ENCODE data around the gene GOLT1A.

GOLT1A gene

DNA sequence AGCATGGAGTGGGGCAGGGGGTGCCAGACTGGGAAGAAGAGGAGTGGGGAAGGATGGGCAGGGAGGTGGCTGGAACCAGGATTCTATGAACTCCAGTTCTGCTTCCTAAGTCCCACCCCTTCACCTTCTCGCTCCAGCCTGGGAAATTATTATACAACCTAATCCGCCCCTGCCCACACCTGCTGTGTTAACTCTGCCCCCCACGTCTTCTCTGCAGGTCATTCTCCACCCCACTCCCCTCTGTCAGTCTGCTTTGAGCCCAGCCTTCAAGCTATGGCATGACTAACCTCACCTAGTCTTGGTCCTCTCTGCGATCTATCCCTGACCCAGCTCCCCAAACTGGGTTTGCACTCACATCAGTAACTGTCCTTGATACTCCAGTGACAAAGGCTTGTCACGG is 46.0 kb upstream of the GOLT1A start:
- TF ChIP-seq, protein P1, sequence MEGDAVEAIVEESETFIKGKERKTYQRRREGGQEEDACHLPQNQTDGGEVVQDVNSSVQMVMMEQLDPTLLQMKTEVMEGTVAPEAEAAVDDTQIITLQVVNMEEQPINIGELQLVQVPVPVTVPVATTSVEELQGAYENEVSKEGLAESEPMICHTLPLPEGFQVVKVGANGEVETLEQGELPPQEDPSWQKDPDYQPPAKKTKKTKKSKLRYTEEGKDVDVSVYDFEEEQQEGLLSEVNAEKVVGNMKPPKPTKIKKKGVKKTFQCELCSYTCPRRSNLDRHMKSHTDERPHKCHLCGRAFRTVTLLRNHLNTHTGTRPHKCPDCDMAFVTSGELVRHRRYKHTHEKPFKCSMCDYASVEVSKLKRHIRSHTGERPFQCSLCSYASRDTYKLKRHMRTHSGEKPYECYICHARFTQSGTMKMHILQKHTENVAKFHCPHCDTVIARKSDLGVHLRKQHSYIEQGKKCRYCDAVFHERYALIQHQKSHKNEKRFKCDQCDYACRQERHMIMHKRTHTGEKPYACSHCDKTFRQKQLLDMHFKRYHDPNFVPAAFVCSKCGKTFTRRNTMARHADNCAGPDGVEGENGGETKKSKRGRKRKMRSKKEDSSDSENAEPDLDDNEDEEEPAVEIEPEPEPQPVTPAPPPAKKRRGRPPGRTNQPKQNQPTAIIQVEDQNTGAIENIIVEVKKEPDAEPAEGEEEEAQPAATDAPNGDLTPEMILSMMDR (conservative IDR thresholded peaks at IDR 0.05): no peak
- H3K27ac ChIP-seq: no peak overlapping the region

DNA sequence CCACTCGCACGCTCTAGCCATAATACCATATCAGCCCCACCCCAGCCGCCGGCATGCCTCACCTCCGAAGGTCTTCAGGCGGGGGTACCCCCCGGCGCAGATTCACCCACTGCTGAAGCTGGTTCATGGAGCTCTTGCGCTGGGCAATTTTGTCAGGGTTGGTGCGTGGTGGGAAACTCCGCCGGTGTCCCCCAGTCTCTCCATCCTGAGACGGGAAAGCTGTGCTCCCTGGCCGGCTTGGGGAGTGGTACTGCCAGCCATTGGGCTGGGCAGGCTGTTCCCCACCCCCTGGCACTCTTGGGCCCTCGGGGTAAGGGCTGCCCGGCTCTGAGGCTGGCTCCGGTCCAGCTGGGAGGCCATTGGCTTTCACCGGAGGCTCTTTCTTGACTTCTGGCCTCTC is 45.4 kb upstream of the GOLT1A start:
- no peak overlapping the region; the same call in 1 of the 2 replicates for H3K27ac ChIP-seq
- TF ChIP-seq, protein P1 (conservative IDR thresholded peaks at IDR 0.05): no peak

DNA sequence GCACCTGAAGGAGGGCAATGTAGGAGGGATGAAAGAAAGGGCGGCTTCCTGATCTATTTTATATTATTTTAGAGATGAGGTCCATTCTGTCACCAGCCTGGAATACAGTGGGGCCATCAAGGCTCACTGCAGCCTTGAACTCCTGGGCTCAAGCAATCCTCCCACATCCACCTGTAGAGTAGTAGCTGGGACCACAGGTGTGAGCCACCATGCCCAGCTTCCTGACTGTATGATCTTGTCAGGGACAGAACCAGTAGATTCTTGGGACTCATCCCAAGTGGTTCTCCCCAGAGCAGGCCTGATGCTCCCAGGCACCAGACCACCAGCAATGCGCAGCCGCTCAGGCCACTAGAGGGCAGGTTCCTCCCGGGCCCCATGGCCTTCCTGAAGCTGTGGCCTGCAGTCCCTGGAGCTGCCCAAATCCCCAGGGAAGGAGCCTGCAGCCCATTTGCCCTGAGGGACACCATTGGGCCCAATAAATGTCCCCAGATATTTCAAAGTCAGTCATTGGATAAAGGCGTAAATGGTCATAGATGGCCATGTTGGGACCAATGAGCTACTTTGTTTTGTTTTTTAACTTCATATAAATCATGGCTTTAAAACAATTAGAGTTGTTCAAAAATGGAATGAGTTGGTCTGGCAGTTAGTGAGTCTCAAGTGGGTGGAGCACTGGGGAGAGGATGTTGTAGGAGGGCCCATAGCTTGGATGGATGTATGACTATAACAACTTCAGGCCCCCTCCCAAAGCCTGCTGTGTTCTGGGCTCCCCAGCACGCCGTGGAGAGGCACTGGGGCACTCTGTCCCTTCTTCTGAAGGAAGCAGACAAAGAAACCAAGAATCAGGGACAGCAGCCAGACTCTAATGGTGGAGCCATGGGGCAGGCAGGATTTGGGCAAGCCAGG is 44.7 kb upstream of the GOLT1A start:
- H3K27ac ChIP-seq: peak overlapping the region; percentile 40; the same call in 1 of the 2 replicates
- TF ChIP-seq, protein P1 (conservative IDR thresholded peaks at IDR 0.05): peak; percentile 57

DNA sequence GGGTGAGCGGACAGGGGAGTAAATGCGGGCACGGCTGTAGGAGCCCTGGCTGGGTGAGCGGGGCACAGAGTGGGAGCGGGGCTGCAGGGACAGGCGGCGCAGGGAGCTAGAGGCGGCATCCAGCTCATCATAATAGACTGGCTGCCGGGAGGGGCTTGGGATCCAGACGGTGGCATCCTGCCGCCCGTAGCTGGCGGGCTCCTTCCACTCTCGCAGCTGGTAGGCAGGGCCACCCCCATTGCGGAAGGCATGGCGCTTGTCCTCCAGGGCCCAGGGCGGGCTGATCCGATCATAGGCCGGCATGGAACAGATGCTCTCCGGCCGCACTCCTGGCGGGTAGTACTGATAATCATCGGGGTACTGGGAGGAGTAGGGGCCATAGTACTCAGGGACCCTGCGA is 43.7 kb upstream of the GOLT1A start:
- H3K27ac ChIP-seq: peak overlapping the region; percentile 40; the same call in 1 of the 2 replicates
- TF ChIP-seq, protein P1 (conservative IDR thresholded peaks at IDR 0.05): no peak

DNA sequence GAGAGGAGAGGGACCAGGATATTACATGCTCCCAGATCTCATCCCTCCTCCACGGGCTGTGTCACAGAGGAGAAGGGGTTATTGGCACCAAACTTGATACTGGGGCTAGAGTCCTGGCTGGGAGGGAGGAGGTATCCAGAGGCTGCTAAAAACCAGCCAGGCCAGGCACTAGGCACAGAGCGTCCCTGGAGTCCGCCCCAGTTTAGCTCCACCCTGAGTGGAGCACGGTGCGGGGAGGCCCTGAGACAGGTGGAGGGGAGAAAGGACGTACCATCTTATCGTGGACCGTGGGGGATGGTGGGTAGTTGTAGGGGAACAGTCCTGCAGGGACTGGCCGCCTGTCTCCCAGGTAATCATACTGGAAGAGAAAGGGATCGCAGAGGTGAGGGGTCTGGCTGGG is 42.7 kb upstream of the GOLT1A start:
- peak overlapping the region; percentile 45; the same call in 1 of the 2 replicates for H3K27ac ChIP-seq
- TF ChIP-seq, protein P1 (conservative IDR thresholded peaks at IDR 0.05): no peak

DNA sequence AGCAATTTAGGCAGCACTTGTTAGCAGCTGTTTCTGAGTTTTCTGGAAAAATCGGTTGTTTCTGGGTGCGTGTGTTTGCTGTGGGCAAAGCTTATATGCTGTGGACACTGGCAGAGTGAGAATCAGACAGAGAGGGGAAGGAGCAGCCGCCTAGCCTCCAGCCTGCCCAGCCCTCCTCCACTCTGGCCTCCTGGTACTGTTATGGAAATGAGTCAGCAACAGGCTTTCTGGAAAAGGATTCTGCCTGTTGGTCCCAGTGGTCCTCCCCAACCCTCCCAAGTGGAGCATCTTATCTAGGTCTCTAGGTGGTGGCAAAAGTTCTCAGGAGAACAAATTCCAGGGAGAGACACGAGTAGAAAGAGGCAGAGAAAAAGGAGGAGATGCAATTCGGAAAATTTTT is 42.2 kb upstream of the GOLT1A start:
- H3K27ac ChIP-seq: peak overlapping the region; percentile 45
- TF ChIP-seq, protein P1 (conservative IDR thresholded peaks at IDR 0.05): no peak

DNA sequence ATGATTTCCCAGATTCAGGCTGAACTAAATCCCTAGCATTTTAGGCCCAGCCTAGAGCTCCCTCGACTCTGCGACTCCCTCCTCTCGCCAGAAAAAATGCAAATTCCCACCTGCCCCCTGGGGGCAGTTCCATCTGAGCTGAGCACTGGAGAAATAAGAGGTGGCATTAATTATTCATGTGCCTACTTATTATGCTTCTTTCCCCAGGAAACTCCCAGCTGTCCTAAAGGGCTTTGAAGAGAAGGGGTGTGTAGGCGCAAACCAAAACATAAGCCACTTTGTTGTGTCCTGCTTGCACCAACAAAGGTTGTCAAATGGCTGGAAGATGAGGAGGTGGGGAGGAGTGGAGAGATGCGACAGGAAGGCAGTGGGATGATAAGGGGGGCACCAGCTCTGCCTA is 41.4 kb upstream of the GOLT1A start:
- TF ChIP-seq, protein P1 (conservative IDR thresholded peaks at IDR 0.05): no peak
- H3K27ac ChIP-seq: peak overlapping the region; percentile 45
